Lower leg skin (tissue), 4 donors: Measurements from ENCODE around the gene RTN4RL1. TPM values are rescaled to one million over a fixed set of nuclear protein-coding genes. Genes with fewer than 3 reads are reported as not detected.

ENCODE experiments used
- DNase-seq, 2 donors: peaks; one replicate each; pipeline ENCODE4 v3.0.0-alpha.2; 2019; ENCODE audit warnings: low spot score in 2 of 2
- H3K4me3 ChIP-seq: fragments of 200-600 bp; sonication (generic); 2 replicates; pipeline ENCODE4 v1.5.1; 2017; ENCODE audit warnings: mild to moderate bottlenecking, low read depth; ENCODE audit not compliant: poor library complexity, severe bottlenecking
- CTCF ChIP-seq, 3 donors: fragments of 450-650 bp; IDR thresholded peaks; one replicate each; pipeline ENCODE4 v1.5.1; 2016; ENCODE audit warnings: antibody characterized with exemption in 3 of 3, mild to moderate bottlenecking in 3 of 3, moderate library complexity in 2 of 3
- POLR2A ChIP-seq, 2 donors: fragments of 450-650 bp; IDR thresholded peaks; one replicate each; pipeline ENCODE4 v1.6.1; 2016 to 2017; ENCODE audit warnings: antibody characterized with exemption in 2 of 2, mild to moderate bottlenecking in 1 of 2, moderate library complexity in 1 of 2
- WGBS, 2 donors: methylation state at CpG; one replicate each; pipeline ENCODE4 v1.1.5; 2018; 5-methylcytosine and 5-hydroxymethylcytosine counted together
- intact Hi-C: fragments of 100-400 bp; cut with DNase I; formaldehyde crosslinking; loops from one replicate; pipeline ENCODE4 v1.15.0; 2023; ENCODE audit warnings: low total_unique reads
- total RNA-seq, 4 donors: library from RNA; depleted of rRNA; stranded (reverse); fragments of >200 nt; gene quantifications; one replicate each; pipeline ENCODE4 v1.1.0, GENCODE V29; 2016

The RTN4RL1 gene
- total RNA-seq, 4 donors from 2014 or later = 19.1 to 31.5 (median 27.6) TPM

GRCh38 chr17:2023692-2024571, 1.2 kb downstream of the RTN4RL1 start:
- peak overlapping the region; percentile 47 for H3K4me3 ChIP-seq
- intact Hi-C loops = no loop called here
- no peak for TF ChIP-seq POLR2A (IDR thresholded peaks at IDR 0.05)
- no peak for TF ChIP-seq CTCF (IDR thresholded peaks at IDR 0.05)
- DNase-seq = no peak
- WGBS, 2 donors = 1% methylated on average over 34 to 55 of the region's 85 CpGs

DNA sequence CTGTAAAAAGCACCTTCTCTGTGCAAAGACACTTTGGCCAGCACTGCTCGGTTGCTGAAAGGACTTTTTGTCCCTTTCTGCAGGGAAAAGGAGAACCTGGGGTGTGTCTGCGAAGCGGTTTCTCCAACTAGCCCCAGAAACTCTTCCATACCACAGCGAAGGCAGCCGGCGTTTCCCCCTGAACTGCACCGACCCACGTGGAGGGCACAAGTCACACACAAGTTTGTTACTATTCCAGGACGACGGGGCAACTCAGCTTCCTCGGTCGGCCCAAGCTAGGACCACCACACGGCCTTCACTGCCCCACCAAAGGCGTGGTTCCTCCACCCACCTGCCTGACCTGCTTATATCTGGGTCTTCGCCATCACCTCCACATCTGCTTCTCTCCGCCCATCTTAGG, 1.9 kb downstream of the RTN4RL1 start:
- intact Hi-C loops = no loop called here
- DNase-seq = no peak
- TF ChIP-seq CTCF (IDR thresholded peaks at IDR 0.05) (no peak), POLR2A (IDR thresholded peaks at IDR 0.05) (no peak)
- H3K4me3 ChIP-seq = no peak overlapping the region
- WGBS, 2 donors = 57 to 61% methylated on average over 16 of the region's 16 CpGs

- WGBS, 2 donors = 76 to 79% methylated on average over 15 of the region's 15 CpGs
- intact Hi-C loops = no loop called here
- H3K4me3 ChIP-seq = no peak overlapping the region
- TF ChIP-seq POLR2A (IDR thresholded peaks at IDR 0.05) (no peak), CTCF (IDR thresholded peaks at IDR 0.05) (no peak)
- DNase-seq = no peak
Observed at GRCh38 chr17:2022647-2023240, 2.4 kb downstream of the RTN4RL1 start.

DNA sequence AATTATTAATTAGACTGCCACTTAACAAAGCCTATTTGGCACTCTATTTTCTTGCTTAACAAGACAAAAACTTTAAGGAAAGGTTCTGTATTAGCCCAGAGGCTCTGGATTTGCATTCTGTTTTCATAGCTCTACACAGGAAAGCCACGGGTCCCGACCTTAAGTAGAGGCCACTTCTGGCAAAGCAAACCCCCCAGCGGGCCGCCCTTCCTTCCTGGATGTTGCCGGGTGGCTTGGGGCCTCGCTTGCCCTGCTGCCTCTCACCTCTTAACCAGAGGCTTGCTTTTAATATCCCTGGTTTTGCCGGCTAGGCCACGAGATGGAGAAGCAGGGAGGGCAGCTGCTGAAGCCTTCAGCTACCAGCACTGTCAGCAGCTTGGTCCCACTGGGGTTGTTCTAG, 4.4 kb downstream of the RTN4RL1 start:
- 61 to 68% methylated on average over 8 of the region's 8 CpGs for WGBS, 2 donors
- intact Hi-C loops = no loop called here
- no peak overlapping the region for H3K4me3 ChIP-seq
- no peak for DNase-seq
- TF ChIP-seq POLR2A (IDR thresholded peaks at IDR 0.05) = no peak
- TF ChIP-seq CTCF (IDR thresholded peaks at IDR 0.05) = no peak

- 74 to 91% methylated on average over 8 of the region's 8 CpGs for WGBS, 2 donors
- DNase-seq = no peak
- intact Hi-C loops = no loop called here
- TF ChIP-seq POLR2A (IDR thresholded peaks at IDR 0.05) (no peak), CTCF (IDR thresholded peaks at IDR 0.05) (no peak)
- no peak overlapping the region for H3K4me3 ChIP-seq
Observed at GRCh38 chr17:2019723-2020122, 5.4 kb downstream of the RTN4RL1 start.
